NCI-H2171 (cell line): Measurements from ENCODE around the gene JPH2.
"Not testable (repeated sequence)": the region's sequence is repeated elsewhere in the genome, so short reads cannot be mapped to it uniquely, and the experiment has no call there.

Experiments
- DNase-seq: peaks from one replicate; lab custom pipeline; 2025; lab: John Stamatoyannopoulos, UW

The JPH2 gene

DNA sequence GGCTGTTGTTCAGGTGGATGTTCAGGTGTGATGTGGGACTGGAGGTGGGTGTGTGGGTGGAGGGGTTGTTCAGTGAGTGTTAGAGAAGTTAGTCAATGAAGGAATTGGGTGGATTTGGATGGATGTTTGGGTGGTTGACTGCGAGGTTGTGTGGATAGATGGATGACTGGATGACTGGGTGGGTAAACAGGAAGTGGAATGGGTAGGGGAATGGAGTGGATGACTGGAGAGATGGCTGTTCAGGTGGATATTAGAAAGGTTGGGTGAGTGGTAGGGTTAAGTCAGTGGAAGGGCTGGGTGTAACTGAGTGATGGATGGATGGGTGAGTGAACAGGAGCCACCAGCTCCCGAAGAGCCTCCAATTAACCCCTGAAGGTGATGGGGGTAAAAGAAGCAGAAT, 27.9 kb downstream of the JPH2 start:
- DNase-seq: no peak

DNA sequence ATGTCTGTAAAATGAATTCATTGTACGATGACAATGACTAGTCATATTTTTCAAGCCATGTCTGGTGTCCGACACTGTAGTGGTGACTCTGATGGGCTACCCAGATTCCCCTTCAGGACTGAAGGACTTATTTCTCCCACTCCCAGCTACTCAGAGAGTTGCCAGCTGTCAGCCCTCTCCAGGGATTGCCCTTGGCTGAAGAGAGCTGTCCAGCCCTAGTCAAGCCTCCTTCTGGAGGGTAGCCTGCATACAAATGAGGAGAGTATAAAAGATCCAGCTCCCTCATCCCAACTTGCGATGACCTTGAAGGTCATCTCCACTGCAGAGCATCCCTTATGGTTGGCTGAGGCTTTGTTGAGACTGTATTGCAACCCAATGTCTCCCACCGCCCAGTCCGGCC, 29.9 kb downstream of the JPH2 start:
- no peak for DNase-seq

DNA sequence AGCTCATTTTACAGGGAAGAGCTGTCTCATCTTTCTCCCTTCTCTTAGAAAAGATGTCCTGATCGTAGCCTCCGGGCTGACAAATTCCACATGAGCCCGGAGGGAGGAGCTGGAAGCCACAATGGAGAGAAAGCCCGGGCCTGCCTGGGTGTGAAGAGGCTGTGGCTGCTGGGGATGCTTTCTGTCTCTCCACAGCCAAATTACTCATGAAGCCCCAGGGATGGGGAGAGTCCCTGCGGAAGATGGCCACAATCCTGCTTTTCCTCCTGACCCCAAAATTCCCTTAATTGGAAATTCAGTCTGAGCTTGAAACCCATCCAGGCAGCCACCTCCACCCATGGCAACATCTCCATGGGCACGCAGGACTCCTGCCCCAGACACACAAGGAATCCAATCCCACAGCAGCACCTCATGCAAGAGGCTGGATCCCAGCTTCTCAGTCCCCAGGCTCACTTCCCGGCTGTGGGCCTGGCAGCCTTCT, 32.4 kb downstream of the JPH2 start:
- DNase-seq: no peak

- no peak for DNase-seq
These were observed 33.3 kb downstream of the JPH2 start for GRCh38 chr20:44153636-44154043.

GRCh38 chr20:44151621-44152416, 35.2 kb downstream of the JPH2 start:
- no peak for DNase-seq

DNA sequence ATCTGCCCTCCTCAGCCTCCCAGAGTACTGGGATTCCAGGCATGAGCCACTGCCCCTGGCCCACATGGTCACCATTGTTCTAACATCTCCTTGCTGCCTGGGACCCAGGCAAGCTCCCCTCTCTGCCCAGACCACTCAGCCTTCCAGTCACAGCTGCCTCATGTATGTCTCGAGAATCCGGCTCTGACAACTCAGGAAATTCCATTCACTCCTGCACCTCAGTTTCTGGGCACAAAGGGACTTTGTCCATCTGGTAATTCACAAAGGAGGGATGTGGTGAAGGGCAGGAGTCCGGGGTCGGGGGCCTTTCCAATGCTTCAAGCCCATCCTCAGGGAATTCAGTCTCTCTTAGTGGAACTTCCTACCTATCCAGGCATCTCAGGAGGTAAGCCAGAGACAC, 40.7 kb downstream of the JPH2 start:
- no peak for DNase-seq

DNA sequence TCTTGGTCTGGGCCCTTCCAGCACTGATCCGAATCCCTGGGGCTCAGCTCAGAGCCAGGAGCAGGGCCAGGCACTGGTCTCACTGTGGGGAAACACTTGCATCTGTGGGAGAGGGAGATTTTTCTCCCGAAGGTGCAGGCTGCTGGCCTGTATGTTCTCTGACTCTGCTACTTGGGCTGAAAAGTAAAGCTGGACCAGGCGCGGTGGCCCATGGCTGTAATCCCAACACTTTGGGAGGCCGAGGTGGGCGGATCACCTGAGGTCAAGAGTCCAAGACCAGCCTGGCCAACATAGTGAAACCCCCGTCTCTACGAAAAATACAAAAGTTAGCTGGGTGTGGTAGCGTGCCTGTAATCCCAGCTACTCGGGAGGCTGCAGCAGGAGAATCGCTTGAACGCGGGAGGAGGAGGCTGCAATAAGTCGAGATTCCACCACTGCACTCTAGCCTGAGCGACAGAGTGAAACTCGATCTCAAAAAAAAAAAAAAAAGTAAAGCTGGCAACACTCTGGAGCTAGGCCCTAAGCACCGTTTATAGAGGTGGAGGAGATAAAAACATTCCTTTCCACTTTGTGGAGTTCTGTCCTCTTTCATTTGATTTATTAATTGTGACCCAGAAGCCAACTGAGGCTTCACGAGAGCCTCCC, 41.7 kb downstream of the JPH2 start:
- DNase-seq: no peak

- no peak for DNase-seq
These were observed 43.1 kb downstream of the JPH2 start for GRCh38 chr20:44143936-44144335.

- DNase-seq: no peak
These were observed 44.6 kb downstream of the JPH2 start for GRCh38 chr20:44142413-44142812.

DNA sequence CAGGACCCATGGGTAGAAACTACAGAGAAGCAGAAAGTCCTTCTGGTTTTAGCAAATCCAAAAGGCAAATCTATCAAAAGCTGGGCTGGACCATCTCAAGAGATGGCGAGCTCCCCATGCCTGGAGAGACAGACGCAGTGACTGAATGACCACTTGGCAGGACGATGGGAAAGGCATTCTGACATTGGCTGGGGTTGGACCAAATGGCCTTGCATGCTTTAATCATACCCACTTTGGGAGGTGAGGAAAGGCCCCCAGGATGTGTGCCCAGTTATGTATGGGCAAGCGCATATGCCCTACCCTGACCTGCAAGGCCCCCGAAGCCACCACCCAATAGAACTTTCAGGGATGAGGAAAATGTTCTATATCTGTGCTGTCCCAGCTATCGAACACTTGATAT, 45.1 kb downstream of the JPH2 start:
- DNase-seq: no peak

GRCh38 chr20:44138867-44139266, 48.1 kb downstream of the JPH2 start:
- no peak for DNase-seq

GRCh38 chr20:44137266-44137801, 49.7 kb downstream of the JPH2 start:
- no peak for DNase-seq

- no peak for DNase-seq
These were observed 50.3 kb downstream of the JPH2 start for GRCh38 chr20:44136579-44137265.

DNA sequence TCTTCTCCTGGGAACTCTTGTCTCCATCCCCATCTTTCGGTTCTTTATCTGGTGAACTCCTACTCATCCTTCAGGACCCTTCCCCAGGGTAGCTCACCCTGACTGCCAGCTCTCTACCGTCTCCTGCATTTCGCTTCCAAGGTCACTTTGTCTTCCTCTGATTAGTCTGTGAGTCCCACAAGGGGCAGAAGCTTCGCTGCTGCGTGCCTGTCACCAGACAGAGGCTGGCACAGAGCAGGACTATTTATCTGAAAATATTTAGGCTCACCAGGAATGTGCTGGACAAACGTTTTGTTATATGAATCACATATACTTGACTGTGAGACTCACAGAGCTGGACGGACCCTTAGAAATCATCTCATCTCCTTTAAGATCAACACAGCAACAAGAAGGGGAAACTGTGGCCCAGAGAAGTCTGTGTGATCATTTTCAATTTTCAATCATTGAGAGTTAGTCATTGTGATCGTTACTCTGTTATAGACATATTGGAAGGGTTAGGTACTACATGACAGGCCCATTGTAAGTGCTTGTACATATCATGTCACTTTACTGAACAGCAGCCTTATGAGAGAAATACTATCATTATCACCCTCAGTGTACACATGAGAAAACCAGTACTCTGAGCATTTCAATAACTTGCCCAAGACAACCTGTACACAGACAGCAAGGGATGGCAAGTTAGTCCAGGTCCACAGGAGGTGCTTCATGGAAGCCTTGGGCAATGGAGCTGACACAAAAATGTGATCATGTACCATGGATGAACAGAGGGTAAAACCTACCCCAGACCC, 51.4 kb downstream of the JPH2 start:
- DNase-seq: no peak

DNA sequence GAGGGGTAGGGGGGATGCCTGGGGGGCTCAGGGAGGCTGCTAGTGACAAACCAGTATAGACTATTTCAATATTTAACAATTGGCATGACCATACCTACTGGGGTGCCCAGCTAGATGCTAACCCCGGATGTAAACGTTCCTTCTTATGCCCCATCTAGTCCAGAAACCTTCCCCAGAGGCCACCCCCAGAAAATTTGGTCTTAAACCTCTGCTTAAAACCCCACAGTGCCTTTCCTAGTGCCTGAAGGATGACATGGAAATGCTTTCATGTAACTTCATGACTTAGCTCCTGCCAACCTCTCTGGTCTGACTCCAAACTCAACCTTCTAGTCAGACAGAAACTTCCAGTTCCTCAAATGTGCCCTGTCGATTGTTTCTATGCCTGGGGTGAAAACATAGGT, 52.0 kb downstream of the JPH2 start:
- no peak for DNase-seq

DNA sequence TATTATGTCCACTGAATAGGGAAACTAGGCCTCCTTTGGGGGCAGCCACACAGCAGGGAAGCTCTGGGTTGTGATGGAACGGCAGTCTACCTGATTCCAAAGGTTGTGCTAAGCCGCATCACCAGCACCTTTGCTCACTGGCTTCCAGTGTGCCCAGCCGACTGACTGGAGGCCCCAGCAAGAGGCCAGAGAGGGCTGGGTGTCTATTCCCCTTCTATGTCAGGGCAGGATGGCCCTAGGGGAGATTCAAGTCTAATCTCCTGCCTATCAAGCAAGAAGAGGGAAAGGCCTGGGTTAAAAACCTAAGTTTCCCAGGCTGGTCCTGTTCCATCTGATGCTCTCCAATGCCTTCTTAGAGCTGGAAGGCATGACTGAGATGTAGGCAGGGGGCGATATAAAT, 53.6 kb downstream of the JPH2 start:
- DNase-seq: no peak

DNA sequence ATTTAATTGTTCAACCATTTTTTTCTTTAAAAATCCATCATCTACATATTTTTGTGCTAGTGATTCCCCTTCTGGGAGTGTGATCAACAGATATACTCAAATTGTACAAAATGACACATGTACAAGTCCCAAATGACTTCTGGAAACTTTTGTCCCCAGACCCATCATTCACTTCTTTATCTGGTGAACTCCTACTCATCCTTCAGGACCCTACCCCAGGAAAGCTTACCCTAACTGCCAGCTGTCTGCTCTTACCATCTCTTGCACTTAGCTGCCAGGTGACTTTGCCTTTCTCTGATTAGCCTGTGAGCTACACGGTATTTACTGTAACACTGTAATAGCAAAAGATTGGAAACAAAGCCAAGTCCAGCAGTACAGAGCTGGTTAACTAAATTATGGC, 55.3 kb downstream of the JPH2 start:
- DNase-seq: no peak

DNA sequence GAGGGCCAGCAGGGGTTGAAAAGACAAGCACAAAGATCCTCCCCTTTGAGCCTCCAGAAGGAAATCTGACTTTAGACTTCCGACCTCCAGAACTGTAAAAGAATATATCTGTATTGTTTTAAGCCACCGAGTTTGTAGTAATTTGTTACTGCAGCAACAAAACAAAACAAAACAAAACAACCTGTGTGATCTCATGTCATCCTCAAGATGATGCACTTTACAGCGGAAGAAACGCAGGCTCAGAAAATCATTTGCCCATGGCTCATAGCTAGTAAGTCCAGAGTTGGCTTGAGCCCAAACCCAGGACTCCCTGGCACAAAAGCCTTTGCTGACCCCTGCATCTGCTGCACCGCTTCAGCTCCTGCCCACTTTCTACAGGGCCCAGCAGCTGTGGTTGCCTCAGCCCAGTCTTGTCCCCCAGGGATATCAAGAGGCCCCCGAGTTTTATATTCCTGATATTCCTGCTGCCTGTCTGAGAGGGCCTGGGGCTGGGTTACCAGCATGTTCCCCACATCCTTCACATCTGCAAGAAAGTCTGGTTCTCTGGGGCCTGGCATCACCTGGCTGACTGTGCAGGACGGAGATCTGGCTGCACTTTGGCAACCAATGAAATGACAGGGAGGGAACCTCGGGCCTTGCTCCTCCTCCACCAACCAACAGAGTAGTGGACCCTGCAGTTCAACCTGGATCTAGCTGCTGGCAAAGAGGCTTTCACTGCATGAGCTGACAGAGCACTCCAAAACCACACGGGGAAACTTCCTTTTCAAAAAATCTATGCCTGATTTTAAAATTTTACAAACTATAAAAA, 56.9 kb downstream of the JPH2 start:
- DNase-seq: no peak

- DNase-seq: not testable (repeated sequence)
These were observed 57.7 kb downstream of the JPH2 start for GRCh38 chr20:44129300-44129699.

DNA sequence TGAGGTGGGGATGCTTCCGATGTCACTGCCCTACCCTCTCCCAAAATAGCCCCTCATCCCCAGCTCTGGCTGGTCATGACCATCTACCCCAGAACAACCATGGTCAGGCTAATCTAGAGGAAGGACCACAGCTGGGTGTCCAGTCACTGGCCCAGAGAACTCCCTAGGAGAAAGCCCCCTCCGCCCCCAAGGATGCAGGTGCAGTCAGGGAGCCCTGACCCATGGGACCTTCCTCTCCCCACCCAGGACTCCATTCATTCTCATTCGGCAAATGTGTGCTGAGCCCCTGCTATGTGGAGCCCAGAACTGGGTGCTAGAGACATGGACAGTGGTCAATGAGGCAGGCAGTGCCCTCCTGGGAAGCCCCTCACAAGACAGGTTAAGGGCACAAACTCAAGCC, 60.5 kb downstream of the JPH2 start:
- DNase-seq: no peak
